Activated T-helper 2 cell treated with anti-CD3 and anti-CD28 coated beads, Interferon-gamma antibody, Interleukin-2, Interleukin-4, amounts not matched to agents 10 μg/mL and 5 μg/mL and 100 μg/mL, durations not matched to agents 14 hours and 24 hours and 36 hours (primary cell): ENCODE data around the gene CLEC16A. TPM values are rescaled to one million over a fixed set of nuclear protein-coding genes. Genes with fewer than 3 reads are reported as not detected.

Experiments used
- DNase-seq: peaks from one replicate; pipeline ENCODE4 v3.0.0; 2021; ENCODE audit warnings: low spot score
- H3K27ac Mint-ChIP-seq: one replicate; pipeline ENCODE4 v1.8.0; 2021; ENCODE audit warnings: mixed read lengths
- H3K27me3 Mint-ChIP-seq: one replicate; pipeline ENCODE4 v1.8.0; 2021; ENCODE audit warnings: low read depth, mixed read lengths
- H3K36me3 Mint-ChIP-seq: one replicate; pipeline ENCODE4 v1.8.0; 2021; ENCODE audit warnings: low read depth, mixed read lengths
- H3K4me1 Mint-ChIP-seq: one replicate; pipeline ENCODE4 v1.8.0; 2021; ENCODE audit warnings: low read depth, mixed read lengths
- H3K4me3 Mint-ChIP-seq: one replicate; pipeline ENCODE4 v1.8.0; 2021; ENCODE audit warnings: low read depth, mild to moderate bottlenecking, moderate library complexity, mixed read lengths
- H3K9me3 Mint-ChIP-seq: one replicate; pipeline ENCODE4 v1.8.0; 2021; ENCODE audit warnings: mixed read lengths
- intact Hi-C: fragments of 100-400 bp; cut with micrococcal nuclease; formaldehyde crosslinking; loops from one replicate; pipeline ENCODE4 v1.15.1; 2023
- total RNA-seq: library from RNA; stranded (reverse); gene quantifications from 2 replicates; pipeline ENCODE4 v1.2.3, GENCODE V29; 2022

Gene CLEC16A
- total RNA-seq, 1 donor from 2014 or later, result 48.7 TPM

DNA sequence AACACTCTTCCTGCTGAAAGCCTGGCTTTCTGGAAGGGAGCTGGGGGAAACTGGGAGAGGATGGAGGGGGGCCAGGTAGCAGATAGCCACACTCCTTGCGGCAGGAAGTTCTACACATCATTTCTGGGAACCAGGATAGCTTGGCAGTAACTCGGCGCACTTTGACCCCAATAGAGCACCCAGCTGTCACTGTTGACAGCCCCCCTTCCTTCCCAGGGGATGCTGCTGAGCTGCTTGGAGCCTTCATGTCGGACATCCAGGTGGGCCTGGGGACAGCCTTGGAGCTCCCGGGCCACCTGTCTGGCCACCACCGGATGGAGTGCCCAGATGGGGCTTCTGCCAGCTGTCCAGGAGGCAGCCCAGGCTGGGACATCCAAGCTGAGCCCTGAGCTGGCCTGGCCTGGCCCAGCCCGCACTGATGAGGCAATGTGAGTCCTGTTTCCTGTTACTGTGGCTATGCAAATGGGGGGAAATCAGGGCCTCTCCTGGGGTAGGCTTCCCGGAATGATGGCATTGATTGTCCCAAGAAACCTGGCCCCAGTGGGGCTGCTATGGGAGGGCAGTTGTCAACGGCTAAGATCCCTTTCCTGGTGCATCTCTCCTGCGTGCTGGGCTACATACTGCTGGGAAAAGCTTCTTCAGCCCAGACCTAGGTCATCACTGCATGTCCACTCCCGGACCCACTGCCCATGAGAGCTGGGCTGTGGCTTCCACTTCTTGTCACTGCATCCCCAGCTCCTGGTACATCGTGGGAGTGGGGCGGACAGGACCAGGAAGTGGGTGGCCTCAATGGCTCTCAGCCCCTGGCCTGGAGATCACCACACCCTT lies 261.6 kb downstream of the CLEC16A start:
- Mint-ChIP-seq H3K9me3 (peaks cover 6% of the 10 kb centered on the region), H3K27me3 (no peaks in the 10 kb centered on the region), H3K27ac (peak overlapping the region; percentile 89), H3K36me3 (no peaks in the 10 kb centered on the region), H3K4me3 (no peak overlapping the region), H3K4me1 (peaks cover 49% of the 10 kb centered on the region)
- DNase-seq, result no peak
- intact Hi-C loops, result no loop called here

DNA sequence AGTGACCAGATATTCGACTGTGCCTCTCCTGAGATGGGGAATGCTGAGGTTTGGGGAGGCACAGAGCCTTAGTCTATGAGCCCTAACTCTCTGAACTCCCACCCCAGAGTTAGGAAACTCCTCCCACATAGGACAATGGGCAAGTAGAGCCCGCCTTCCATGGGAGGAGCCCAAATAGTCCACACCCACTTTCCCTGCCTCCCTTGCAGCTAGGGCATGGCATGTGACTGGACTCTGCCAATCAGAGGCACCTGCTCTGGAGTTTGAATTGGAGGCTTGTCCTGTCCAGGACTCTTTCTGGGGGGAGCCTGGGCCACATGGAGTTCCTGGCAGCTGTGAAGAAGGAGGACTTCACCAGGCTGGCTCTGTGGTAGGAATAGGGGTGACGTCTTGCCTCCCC lies 263.3 kb downstream of the CLEC16A start:
- H3K27me3 Mint-ChIP-seq, result no peaks in the 10 kb centered on the region
- no peak for DNase-seq
- intact Hi-C loops, result no loop called here
- H3K4me1 Mint-ChIP-seq, result peaks cover 38% of the 10 kb centered on the region
- H3K36me3 Mint-ChIP-seq, result no peaks in the 10 kb centered on the region
- H3K4me3 Mint-ChIP-seq, result no peak overlapping the region
- H3K9me3 Mint-ChIP-seq, result peaks cover 6% of the 10 kb centered on the region
- no peak overlapping the region for H3K27ac Mint-ChIP-seq

DNA sequence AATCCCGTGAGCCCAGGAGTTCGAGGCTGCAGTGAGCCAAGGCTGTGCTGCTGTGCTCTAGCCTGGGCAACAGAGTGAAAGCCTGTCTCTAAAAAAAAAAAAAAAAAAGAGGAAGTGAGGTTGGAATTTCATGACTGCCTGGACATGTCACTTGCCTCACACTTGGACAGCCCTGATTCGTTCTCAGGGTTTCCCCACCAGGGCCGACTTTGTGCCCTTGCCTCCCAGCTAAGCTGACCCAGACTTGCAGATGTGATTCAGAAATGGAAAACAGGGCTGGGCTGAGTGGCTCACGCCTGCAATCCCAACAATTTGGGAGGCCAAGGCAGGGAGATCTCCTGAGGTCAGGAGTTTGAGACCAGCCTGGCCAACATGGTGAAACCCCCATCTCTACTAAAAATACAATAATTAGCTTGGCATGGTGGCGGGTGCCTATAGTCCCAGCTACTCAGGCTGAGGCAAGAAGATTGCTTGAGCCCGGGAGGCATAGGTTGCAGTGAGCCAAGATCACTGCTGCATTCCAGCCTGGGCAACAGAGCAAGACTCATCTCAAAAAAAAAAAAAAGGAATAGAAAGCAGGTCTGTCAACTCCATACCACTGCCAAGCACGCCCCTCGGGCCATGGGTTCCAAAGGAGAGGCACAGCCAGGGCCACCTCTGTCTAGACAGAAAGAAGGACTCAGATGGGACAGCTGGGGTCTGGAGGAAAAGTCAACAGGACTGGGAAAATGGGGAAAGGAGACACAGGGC lies 264.7 kb downstream of the CLEC16A start:
- Mint-ChIP-seq H3K4me1 (peaks cover 33% of the 10 kb centered on the region), H3K27ac (no peak overlapping the region), H3K27me3 (no peaks in the 10 kb centered on the region), H3K4me3 (no peak overlapping the region), H3K9me3 (peaks cover 6% of the 10 kb centered on the region), H3K36me3 (no peaks in the 10 kb centered on the region)
- intact Hi-C loops, result no loop called here
- no peak for DNase-seq

DNA sequence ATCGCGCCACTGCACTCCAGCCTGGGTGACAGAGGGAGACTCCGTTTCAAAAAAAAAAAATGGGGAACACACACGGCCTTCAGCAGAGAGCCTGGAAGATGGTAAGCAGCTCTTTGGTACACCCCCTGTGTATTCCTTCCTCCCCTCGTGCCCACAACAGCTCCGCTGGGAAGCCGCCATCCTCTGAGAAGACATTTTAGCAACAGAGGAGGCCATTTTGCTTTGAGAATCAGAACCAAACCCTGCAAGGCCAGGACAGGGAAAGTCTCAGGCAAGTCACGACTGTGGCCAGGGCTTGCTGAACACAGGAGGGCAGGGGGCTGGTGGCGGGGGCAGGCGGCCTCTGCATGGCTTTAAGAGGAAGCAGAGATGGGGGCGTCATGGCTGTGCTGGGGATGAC lies 265.9 kb downstream of the CLEC16A start:
- H3K4me1 Mint-ChIP-seq, result peaks cover 24% of the 10 kb centered on the region
- DNase-seq, result no peak
- intact Hi-C loops, result no loop called here
- no peak overlapping the region for H3K4me3 Mint-ChIP-seq
- peaks cover 6% of the 10 kb centered on the region for H3K9me3 Mint-ChIP-seq
- no peak overlapping the region for H3K27ac Mint-ChIP-seq
- no peaks in the 10 kb centered on the region for H3K27me3 Mint-ChIP-seq
- no peaks in the 10 kb centered on the region for H3K36me3 Mint-ChIP-seq

DNA sequence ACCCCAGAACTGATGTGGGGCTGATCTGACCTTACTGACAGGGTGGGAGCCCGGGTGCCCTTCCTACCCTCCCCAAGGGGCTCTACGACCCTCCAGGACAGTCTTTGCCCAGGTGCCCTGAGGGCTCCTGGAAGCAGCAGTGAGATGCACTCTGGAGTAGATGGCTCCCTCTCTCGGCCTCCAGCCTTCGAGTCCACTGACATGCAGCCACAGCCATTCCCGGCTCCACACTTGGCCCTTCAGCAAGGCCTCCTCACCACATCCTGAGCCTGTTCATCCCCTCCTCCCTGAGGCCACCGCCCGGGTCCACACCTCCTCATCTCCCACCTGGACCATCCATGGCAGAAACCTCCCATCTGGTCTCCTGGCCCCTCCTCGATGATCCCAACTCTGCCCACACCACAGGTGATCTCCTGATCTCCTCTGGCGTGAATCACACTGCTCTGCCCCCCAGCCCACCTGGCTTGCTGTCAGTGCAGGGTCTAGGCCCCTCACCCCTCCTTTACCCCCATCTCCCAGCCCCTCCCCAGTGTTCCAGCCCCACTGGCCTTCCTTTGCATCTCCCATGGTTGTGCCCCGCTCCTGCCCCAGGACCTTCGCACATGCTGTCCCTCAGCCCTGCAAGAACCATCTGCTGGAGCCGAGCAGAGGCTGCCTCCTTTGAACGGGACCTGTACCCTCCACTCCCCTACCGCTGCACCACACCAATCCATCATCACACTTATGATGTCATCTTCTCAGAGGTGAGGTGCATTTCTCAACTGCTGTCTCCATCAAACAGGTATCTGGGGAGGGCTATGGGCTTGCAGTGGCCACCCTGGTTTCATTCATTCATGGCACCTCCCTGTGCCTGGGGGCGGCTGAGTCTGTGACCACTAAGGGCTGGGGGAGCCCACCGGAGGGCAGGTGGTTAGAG lies 267.0 kb downstream of the CLEC16A start:
- intact Hi-C loops, result no loop called here
- H3K36me3 Mint-ChIP-seq, result peaks cover 8% of the 10 kb centered on the region
- H3K9me3 Mint-ChIP-seq, result peaks cover 14% of the 10 kb centered on the region
- no peak overlapping the region for H3K4me3 Mint-ChIP-seq
- peaks cover 16% of the 10 kb centered on the region for H3K4me1 Mint-ChIP-seq
- DNase-seq, result no peak
- no peaks in the 10 kb centered on the region for H3K27me3 Mint-ChIP-seq
- H3K27ac Mint-ChIP-seq, result no peak overlapping the region

DNA sequence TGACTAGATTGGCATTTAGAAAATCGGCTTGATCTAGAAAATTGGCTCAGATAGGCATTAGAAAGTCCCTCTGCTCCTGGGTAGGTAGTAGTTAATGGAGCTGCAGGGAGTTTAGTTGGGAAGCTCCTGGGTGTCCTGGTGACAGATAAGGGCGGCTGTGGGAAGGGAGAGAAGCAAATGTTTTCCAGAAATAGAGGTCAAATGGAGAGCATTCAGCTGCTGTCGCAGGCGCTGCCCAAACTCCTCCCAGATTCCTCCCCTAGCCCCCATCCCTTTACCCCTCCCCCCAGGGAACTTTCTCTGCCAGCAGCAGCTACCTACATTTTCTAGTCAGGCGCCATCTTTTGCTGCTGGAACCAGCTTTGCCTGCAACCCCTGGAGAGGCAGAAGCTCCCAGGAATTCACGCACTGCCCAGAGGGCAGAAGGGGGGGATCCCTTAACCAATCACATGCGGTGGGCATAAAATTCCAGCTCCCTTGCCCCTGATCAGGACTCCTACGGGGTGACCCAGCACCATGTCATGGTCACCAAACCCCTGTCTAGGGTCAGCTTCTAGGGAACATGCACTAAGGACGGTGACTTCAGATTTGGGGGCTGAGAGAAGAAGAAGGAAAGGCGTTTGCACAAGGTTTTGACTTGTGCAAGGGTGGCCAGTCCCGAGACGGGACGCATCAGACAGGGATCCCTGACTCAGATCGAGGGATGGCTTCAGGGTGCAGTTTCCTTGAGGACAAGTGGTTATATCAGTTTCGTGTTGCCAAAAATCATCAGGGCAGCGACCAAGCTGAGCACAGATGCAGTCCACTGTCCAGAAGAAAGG lies 267.8 kb downstream of the CLEC16A start:
- Mint-ChIP-seq H3K27ac (no peak overlapping the region), H3K4me1 (peaks cover 7% of the 10 kb centered on the region), H3K9me3 (peaks cover 18% of the 10 kb centered on the region), H3K4me3 (no peak overlapping the region), H3K36me3 (peaks cover 9% of the 10 kb centered on the region), H3K27me3 (no peaks in the 10 kb centered on the region)
- no peak for DNase-seq
- intact Hi-C loops, result no loop called here

DNA sequence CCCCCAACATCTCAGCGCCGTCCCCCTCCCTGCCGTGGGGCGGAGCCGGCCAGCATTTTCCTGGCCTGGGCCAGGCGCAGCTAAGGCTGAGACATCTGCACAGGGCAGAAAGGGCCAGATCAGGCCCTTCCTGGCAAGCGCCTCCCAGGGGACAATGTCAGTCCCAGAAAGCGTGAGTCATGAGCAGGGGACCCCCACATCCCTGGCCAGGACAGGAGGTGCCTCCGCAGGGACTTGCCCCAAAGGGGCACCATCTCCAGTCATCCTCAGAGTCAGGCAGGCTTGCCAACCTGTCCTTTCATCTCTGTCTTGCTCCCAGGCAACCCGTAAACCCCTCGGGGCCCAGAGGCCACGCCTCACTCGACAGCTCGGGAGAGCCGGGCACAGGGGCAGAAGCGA lies 268.4 kb downstream of the CLEC16A start:
- peaks cover 24% of the 10 kb centered on the region for H3K9me3 Mint-ChIP-seq
- H3K27me3 Mint-ChIP-seq, result no peaks in the 10 kb centered on the region
- no peak overlapping the region for H3K4me3 Mint-ChIP-seq
- H3K27ac Mint-ChIP-seq, result no peak overlapping the region
- H3K4me1 Mint-ChIP-seq, result peaks cover 8% of the 10 kb centered on the region
- DNase-seq, result no peak
- intact Hi-C loops, result no loop called here
- H3K36me3 Mint-ChIP-seq, result peaks cover 14% of the 10 kb centered on the region

DNA sequence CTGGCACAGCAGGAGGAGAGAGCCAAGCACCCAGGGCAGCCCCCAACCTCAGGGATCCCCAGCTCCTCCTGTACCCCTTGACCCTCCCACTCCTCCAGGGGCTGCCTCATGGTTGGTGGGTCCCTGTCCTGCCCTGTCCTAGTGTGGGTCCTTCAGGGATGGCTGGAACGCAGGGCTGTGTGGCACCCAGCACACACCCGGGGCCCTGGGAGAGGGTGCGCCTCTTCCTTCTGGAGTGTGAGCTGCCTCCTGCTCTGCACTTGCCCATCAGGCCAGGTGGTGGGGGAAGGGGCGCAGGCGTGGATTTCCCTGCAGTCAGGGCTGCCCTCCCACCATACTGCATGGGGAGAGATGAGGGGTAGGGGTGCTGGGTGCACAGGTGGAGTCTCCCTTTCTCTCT lies 269.0 kb downstream of the CLEC16A start:
- intact Hi-C loops, result no loop called here
- no peaks in the 10 kb centered on the region for H3K27me3 Mint-ChIP-seq
- peaks cover 19% of the 10 kb centered on the region for H3K36me3 Mint-ChIP-seq
- H3K4me1 Mint-ChIP-seq, result peaks cover 9% of the 10 kb centered on the region
- H3K4me3 Mint-ChIP-seq, result no peak overlapping the region
- DNase-seq, result no peak
- peaks cover 22% of the 10 kb centered on the region for H3K9me3 Mint-ChIP-seq
- H3K27ac Mint-ChIP-seq, result no peak overlapping the region

DNA sequence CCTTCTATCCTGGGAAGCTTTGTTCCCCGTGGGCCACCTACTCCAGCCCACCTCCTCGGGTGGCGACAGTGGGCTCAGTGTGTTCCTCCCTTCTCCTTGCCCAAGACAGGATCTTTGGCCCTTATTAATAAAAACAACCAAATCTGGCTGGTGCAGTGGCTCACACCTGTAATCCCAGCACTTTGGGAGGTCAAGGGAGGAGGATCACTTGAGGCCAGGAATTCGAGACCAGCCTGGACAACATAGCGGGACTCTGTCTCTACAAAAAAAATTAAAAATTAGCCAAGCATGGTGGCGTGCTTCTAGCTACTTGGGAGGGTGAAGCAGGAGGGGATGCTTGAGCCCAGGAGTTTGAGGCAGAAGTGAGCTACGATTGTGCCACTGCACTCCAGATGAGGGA lies 269.4 kb downstream of the CLEC16A start:
- no peak for DNase-seq
- Mint-ChIP-seq H3K27me3 (no peaks in the 10 kb centered on the region), H3K27ac (no peak overlapping the region), H3K36me3 (peaks cover 23% of the 10 kb centered on the region), H3K9me3 (peaks cover 26% of the 10 kb centered on the region), H3K4me3 (no peak overlapping the region), H3K4me1 (peaks cover 13% of the 10 kb centered on the region)
- intact Hi-C loops, result no loop called here

DNA sequence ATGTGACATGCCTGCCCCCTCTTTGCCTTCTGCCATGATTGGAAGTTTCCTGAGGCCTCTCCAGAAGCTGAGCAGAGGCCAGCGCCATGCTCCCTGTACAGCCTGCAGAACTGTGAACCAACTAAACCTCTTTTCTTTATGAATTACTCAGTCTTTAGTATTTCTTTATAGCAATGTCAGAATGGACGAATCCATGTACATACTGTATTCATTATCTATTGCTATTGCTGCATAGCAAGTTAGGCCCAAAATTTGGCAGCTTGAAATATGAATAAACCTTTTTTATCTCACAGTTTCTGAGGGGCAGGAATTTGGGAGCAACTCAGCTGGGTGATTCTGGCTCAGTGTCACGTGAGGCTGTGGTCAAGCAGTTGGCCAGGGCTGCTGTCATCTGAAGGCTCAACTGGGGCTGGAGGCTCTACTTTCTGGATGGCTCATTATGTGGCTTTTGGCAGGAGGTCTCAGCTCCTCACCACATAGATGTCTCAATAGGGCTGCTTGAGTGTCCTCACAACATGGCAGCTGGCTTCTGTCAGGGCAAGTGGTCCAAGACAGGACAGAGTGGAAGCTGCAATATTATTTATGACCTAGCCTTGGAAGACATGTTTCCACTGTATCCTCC lies 271.7 kb downstream of the CLEC16A start:
- intact Hi-C loops, result no loop called here
- Mint-ChIP-seq H3K9me3 (peaks cover 29% of the 10 kb centered on the region), H3K27ac (no peak overlapping the region), H3K27me3 (no peaks in the 10 kb centered on the region), H3K4me1 (peaks cover 21% of the 10 kb centered on the region), H3K36me3 (peaks cover 23% of the 10 kb centered on the region), H3K4me3 (no peak overlapping the region)
- no peak for DNase-seq

DNA sequence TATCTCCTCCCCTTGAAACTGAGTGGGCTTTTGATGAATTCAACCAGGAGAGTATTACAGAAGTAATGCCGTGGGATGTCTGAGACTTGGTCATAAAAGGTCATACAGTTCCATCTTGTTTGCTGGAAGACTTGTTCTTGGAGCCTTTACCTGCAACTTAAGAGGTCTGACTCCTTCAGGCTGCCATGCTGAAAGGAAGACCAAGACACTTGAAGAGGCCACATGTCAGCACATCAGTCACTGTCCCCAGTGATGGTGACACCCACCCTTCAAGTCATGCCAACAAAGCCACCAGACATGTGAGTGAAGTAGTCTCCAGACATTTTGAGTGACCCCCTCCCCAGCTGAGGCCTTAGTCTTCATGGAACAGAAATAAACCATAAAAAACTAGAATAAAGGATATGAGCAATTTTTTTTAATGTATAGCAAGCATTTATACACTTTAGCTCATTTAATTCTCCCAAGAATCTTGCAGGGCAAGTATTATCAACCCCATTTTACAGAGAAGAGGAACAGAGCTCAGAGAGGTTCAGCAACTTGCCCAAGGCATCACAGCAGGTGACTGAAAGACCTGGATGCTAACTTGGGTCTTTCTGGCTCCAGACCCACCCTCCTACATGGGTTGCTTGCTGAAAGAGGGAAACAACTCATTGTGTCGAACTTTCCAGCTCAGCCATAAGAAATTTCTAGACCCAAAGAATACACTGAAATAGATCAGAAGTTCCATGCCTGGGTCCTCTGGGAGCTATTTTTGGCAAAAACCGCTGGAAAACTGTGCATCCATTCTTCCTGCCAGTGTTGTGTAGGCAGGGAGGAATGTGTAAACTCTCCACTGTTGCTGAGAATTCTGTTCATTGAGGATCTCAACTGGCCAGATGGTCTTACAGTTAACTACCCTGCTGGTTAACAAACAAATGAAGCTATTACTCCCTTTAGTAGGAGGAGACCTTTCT lies 273.6 kb downstream of the CLEC16A start:
- Mint-ChIP-seq H3K36me3 (peaks cover 23% of the 10 kb centered on the region), H3K27ac (no peak overlapping the region), H3K27me3 (no peaks in the 10 kb centered on the region), H3K4me1 (peaks cover 23% of the 10 kb centered on the region), H3K4me3 (no peak overlapping the region), H3K9me3 (peaks cover 29% of the 10 kb centered on the region)
- no peak for DNase-seq
- intact Hi-C loops, result no loop called here
